Progenitor cell of endocrine pancreas (in vitro differentiated cells): Measurements from ENCODE around the gene IP6K3. TPM values are rescaled to one million over a fixed set of nuclear protein-coding genes. Genes with fewer than 3 reads are reported as not detected.
A peak's percentile ranks its signal among the peaks of the same experiment; 100 is the strongest.

Experiments used
- DNase-seq: peaks from one replicate; pipeline ENCODE4 v3.0.0; 2021; ENCODE audit warnings: low spot score; ENCODE audit not compliant: unreplicated experiment
- H3K27ac Mint-ChIP-seq: 2 replicates; pipeline ENCODE4 v1.8.0; 2021; ENCODE audit warnings: mild to moderate bottlenecking, moderate library complexity, mixed read lengths
- H3K27me3 Mint-ChIP-seq: 2 replicates; pipeline ENCODE4 v1.8.0; 2021; ENCODE audit warnings: mixed read lengths
- H3K36me3 Mint-ChIP-seq: 2 replicates; pipeline ENCODE4 v1.8.0; 2022; ENCODE audit warnings: mixed read lengths; ENCODE audit not compliant: insufficient read depth
- H3K4me1 Mint-ChIP-seq: 2 replicates; pipeline ENCODE4 v1.8.0; 2021; ENCODE audit warnings: low read depth, mixed read lengths
- H3K4me3 Mint-ChIP-seq: 2 replicates; pipeline ENCODE4 v1.8.0; 2021; ENCODE audit warnings: low read depth, mild to moderate bottlenecking, moderate library complexity, mixed read lengths
- H3K9me3 Mint-ChIP-seq: 2 replicates; pipeline ENCODE4 v1.8.0; 2021; ENCODE audit warnings: low read depth, mixed read lengths
- CTCF ChIP-seq: fragments of 200-600 bp; sonication (generic); IDR thresholded peaks from one replicate; pipeline ENCODE4 v1.5.0; 2021; ENCODE audit warnings: antibody characterized with exemption, mild to moderate bottlenecking; ENCODE audit not compliant: unreplicated experiment
- total RNA-seq: library from RNA; stranded (reverse); gene quantifications from 2 replicates; pipeline ENCODE4 v1.2.1, GENCODE V29; 2021

Gene IP6K3
- total RNA-seq, 1 donor from 2014 or later: 0.14 TPM

- Mint-ChIP-seq H3K4me1 (no peaks in the 10 kb centered on the region), H3K4me3 (no peak overlapping the region), H3K27ac (no peak overlapping the region), H3K36me3 (peaks cover 35% of the 10 kb centered on the region), H3K9me3 (no peaks in the 10 kb centered on the region), H3K27me3 (peaks cover 5% of the 10 kb centered on the region)
- no peak for DNase-seq
- TF ChIP-seq CTCF: no peak
Measured at GRCh38 chr6:33776764-33777163, 30.1 kb upstream of the IP6K3 start.

GRCh38 chr6:33776186-33776585, 29.5 kb upstream of the IP6K3 start:
- no peak for DNase-seq
- TF ChIP-seq CTCF: no peak
- no peaks in the 10 kb centered on the region for H3K9me3 Mint-ChIP-seq
- H3K27me3 Mint-ChIP-seq: peaks cover 5% of the 10 kb centered on the region
- H3K27ac Mint-ChIP-seq: peak overlapping the region; percentile 74
- no peak overlapping the region for H3K4me3 Mint-ChIP-seq
- peaks cover 35% of the 10 kb centered on the region for H3K36me3 Mint-ChIP-seq
- H3K4me1 Mint-ChIP-seq: no peaks in the 10 kb centered on the region

DNA sequence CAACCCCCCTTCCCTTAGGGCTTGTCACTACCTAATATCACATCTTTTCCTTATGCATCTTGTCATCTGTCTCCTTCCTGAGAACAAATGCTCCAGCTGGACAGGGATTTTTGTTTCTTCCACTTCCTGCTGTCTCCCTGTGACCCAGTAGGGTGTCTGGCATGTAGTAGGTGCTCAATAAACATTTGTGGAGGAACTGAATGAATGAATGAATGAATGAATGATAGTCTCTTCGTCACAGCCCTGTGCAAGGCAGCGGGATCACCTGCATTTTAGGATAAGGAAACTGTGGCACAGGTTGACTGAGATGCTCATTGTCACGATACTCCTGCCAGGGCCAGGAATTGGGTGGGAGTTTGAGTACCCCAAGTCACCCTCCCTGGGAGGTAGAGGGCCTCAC, 28.1 kb upstream of the IP6K3 start:
- H3K27me3 Mint-ChIP-seq: peaks cover 8% of the 10 kb centered on the region
- no peak overlapping the region for H3K27ac Mint-ChIP-seq
- DNase-seq: no peak
- no peak overlapping the region for H3K4me3 Mint-ChIP-seq
- no peaks in the 10 kb centered on the region for H3K4me1 Mint-ChIP-seq
- no peaks in the 10 kb centered on the region for H3K9me3 Mint-ChIP-seq
- H3K36me3 Mint-ChIP-seq: peaks cover 33% of the 10 kb centered on the region
- no peak for TF ChIP-seq CTCF

DNA sequence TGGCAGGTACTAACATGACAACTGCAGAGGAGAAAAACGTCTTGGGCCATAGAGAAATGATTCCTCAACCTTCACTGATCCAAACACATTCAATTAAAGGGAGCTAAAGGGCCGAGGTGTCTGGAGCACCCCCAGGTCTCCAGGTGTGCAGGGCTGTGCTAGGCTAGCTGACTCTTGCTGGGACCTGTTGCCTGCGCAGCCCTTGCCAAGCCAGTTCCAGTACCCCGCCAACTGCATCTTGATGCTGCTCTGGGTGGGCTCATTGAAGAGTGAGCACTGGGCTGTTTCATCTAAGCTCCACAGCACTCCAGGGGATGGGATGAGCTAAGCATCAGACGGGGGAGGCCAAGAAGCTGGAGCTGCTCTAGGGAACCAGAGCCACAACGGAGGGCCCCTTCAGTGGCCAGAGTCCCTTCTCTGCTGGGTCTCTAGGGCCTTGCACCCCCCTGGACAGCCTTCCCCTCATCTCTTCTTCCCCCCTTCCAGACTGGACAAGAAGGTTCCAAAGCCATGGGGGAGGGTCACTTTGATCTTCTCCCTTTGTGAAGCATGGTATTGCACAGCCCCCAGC, 26.3 kb upstream of the IP6K3 start:
- Mint-ChIP-seq H3K27me3 (peaks cover 15% of the 10 kb centered on the region), H3K27ac (no peak overlapping the region), H3K9me3 (no peaks in the 10 kb centered on the region), H3K4me3 (no peak overlapping the region), H3K36me3 (peaks cover 27% of the 10 kb centered on the region), H3K4me1 (peaks cover 4% of the 10 kb centered on the region)
- no peak for TF ChIP-seq CTCF
- no peak for DNase-seq

DNA sequence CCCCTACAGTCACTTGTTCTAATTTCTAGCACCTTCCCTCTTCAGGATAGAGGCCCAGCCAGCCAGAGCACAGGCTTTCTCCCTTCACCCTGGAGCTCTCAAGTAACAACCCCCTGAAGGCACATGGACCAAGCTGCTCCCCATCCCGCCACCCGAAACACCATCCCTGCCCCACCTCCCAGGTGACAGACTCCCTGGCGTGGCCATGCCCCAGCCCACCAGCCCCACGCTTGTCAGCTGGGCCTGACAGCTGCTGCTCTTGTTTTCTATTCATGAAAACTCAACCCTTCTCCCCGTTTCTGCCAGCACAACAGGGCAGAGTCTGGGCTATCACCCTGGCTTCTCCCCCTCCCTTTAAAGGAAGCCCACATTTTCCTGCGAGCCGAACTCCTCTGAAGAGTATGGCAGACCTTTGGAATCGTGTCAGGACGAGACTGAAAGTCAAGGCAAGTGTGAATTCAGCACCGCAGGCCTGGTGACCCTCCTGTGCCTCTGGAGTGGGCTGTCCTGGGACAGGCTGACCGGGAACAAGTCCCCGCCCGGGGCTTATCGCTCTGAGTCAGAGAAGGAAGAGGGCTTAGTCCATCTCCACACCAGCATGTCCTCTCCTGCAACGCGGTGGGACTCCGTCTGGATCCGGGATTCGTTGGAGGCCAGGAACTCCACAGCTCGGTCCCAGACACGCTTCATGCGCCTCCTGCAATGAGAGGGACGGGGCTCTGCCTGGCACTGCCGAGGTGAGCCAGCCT, 25.6 kb upstream of the IP6K3 start:
- Mint-ChIP-seq H3K27me3 (peaks cover 18% of the 10 kb centered on the region), H3K9me3 (no peaks in the 10 kb centered on the region), H3K27ac (no peak overlapping the region), H3K36me3 (peaks cover 24% of the 10 kb centered on the region), H3K4me1 (peaks cover 4% of the 10 kb centered on the region), H3K4me3 (no peak overlapping the region)
- TF ChIP-seq CTCF: no peak
- DNase-seq: no peak
